K562 (cell line): ENCODE data around the gene SLC22A15. TPM values are rescaled to one million over a fixed set of nuclear protein-coding genes. Genes with fewer than 3 reads are reported as not detected.

ENCODE experiments used
- CHD4 ChIP-seq: fragments of 200-600 bp; sonication (generic); IDR thresholded peaks from 3 replicates; pipeline ENCODE4 v1.6.1; 2012; ENCODE audit warnings: low read depth, mild to moderate bottlenecking, mixed read lengths, low read length, inconsistent platforms; ENCODE audit not compliant: insufficient read depth, insufficient replicate concordance, poor library complexity, severe bottlenecking
- EGR1 ChIP-seq: fragments of 450-650 bp; conservative IDR thresholded peaks from 2 replicates; pipeline ENCODE4 v1.6.1; 2017; ENCODE audit warnings: mild to moderate bottlenecking
- GATAD2B ChIP-seq: fragments of 450-650 bp; IDR thresholded peaks from 2 replicates; pipeline ENCODE4 v1.6.1; 2017; ENCODE audit warnings: mild to moderate bottlenecking, borderline replicate concordance
- HDAC8 ChIP-seq: fragments of 450-650 bp; IDR thresholded peaks from 2 replicates; pipeline ENCODE4 v1.6.1; 2016; ENCODE audit warnings: mild to moderate bottlenecking, missing genetic modification characterization, moderate library complexity, missing compliant biosample characterization
- HES1 ChIP-seq: fragments of 450-650 bp; IDR thresholded peaks from 2 replicates; pipeline ENCODE4 v1.6.1; 2016; ENCODE audit warnings: low read depth, mild to moderate bottlenecking, moderate library complexity
- HEY1 ChIP-seq: fragments of 250-450 bp; sonication (Bioruptor Pico); IDR thresholded peaks from 2 replicates; pipeline ENCODE4 v1.5.0; 2020; ENCODE audit warnings: mild to moderate bottlenecking, moderate library complexity, borderline replicate concordance
- KDM5B ChIP-seq: fragments of 200-600 bp; sonication (generic); IDR thresholded peaks from 2 replicates; pipeline ENCODE4 v1.6.1; 2012; ENCODE audit warnings: low read depth, mild to moderate bottlenecking, moderate library complexity, low read length, control low read depth, inconsistent platforms; ENCODE audit not compliant: insufficient replicate concordance
- L3MBTL2 ChIP-seq: fragments of 450-650 bp; IDR thresholded peaks from 2 replicates; pipeline ENCODE4 v1.6.1; 2016; ENCODE audit warnings: mild to moderate bottlenecking, moderate library complexity
- MGA ChIP-seq: fragments of 450-650 bp; IDR thresholded peaks from 2 replicates; pipeline ENCODE4 v1.6.1; 2016; ENCODE audit warnings: mild to moderate bottlenecking, moderate library complexity
- NRF1 ChIP-seq, 2 experiments: fragments of 450-650 bp; IDR thresholded peaks in 1 of 2; conservative IDR thresholded peaks in 1 of 2; 2 replicates each; pipeline ENCODE4 v1.6.1; 2014; ENCODE audit warnings: mild to moderate bottlenecking in 2 of 2
- RBM15 ChIP-seq: fragments of 200-400 bp; formaldehyde crosslinking; IDR thresholded peaks from 2 replicates; pipeline ENCODE4 v1.6.1; 2018; ENCODE audit warnings: mild to moderate bottlenecking, low read length, moderate library complexity; ENCODE audit not compliant: insufficient read depth
- SMAD4 ChIP-seq: fragments of 250-450 bp; sonication (Bioruptor Pico); conservative IDR thresholded peaks from 2 replicates; pipeline ENCODE4 v1.8.0; 2021; ENCODE audit warnings: inconsistent platforms, mild to moderate bottlenecking, moderate library complexity
- SMARCA4 ChIP-seq: fragments of 450-650 bp; IDR thresholded peaks from 2 replicates; pipeline ENCODE4 v1.6.1; 2016
- SNAPC5 ChIP-seq: fragments of 250-450 bp; sonication (Bioruptor Pico); IDR thresholded peaks from 2 replicates; pipeline ENCODE4 v1.8.0; 2021; ENCODE audit warnings: moderate library complexity, mild to moderate bottlenecking, inconsistent platforms
- TAF15 ChIP-seq: fragments of 200-400 bp; formaldehyde crosslinking; IDR thresholded peaks from 2 replicates; pipeline ENCODE4 v1.6.1; 2017; ENCODE audit warnings: mild to moderate bottlenecking, low read depth, low read length, moderate library complexity
- ZBTB17 ChIP-seq: fragments of 450-650 bp; formaldehyde crosslinking; IDR thresholded peaks from 2 replicates; pipeline ENCODE4 v1.4.0; 2020; ENCODE audit warnings: mild to moderate bottlenecking
- ZNF175 ChIP-seq: fragments of 200-800 bp; sonication (Bioruptor generic); IDR thresholded peaks from 2 replicates; pipeline ENCODE4 v1.6.1; 2016; ENCODE audit warnings: low read depth, mild to moderate bottlenecking, missing genetic modification characterization, missing compliant biosample characterization
- polyA plus RNA-seq, 8 experiments: library from polyadenylated mRNA; depleted of rRNA in 4 of 8; stranded (reverse) in 5 of 8; unstranded in 3 of 8; fragments of >200 nt; fragmentation: Nextera tagmentation in 2 of 8; fragmentation: Illumina TruSeq in 1 of 8; extraction: Ambion mirVana in 2 of 8; extraction: Trizol in 1 of 8; gene quantifications; 2 replicates each; pipeline versions ENCODE4 v1.2.1 to v1.2.3, GENCODE V29; 2011 to 2014; ENCODE audit warnings: inconsistent platforms in 1 of 8, missing spikeins in 1 of 8
- total RNA-seq, 7 experiments: library from RNA; depleted of rRNA in 6 of 7; stranded (reverse); fragments of >200 nt in 6 of 7; fragmentation: Illumina TruSeq in 2 of 7; extraction: Trizol in 2 of 7; gene quantifications; 2 replicates each; pipeline versions ENCODE4 v1.2.1 to v1.2.3, GENCODE V29; 2011 to 2021; ENCODE audit warnings: low replicate concordance in 1 of 7

The SLC22A15 gene
- total and polyA plus RNA-seq, 9 of the 15 experiments (the other 6 are each of a cell fraction or from before 2014, with no cell fraction given): 0.24 to 2.7 (median 1.2) TPM

DNA sequence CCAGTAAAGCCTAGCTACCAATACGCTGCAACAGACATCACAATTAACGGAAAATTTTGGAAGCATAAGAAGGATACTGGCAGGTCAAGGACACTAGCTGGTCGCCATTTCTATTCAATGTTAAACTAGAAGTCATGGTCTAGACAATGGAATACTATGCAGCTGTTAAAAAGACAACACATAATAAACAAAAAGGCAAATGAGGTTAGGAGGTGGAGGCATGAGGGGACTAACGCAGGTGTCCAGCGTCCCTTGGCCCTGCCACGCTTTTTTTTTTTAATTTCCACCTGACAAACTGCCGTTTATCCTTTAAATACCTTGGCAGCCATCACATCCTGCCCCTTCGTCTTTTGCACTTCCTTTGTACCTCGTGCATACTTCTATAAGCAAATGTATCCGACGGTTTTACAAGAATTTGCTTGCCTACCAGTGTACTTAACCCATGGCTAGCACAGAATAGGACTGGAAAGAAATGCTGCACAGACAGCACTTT, 698 bp upstream of the SLC22A15 start (continued):
- TF ChIP-seq MGA (0 out of 2 replicates have a peak, but pooled peaks have one; percentile 60), GATAD2B (no peak), SMAD4 (CRISPR knock-in tag) (peak; percentile 73; the same call in 1 of the 2 replicates), HEY1 (CRISPR knock-in tag) (no peak), NRF1 (conservative IDR thresholded peaks at IDR 0.05 in 1 of 2, IDR thresholded peaks at IDR 0.05 in 1 of 2) (no peak), L3MBTL2 (0 out of 2 replicates have a peak, but pooled peaks have one; percentile 81), ZBTB17 (CRISPR knock-in tag) (0 out of 2 replicates have a peak, but pooled peaks have one; percentile 9), HDAC8 (no peak), TAF15 (no peak), EGR1 (no peak), KDM5B (no peak), HES1 (no peak), ZNF175 (0 out of 2 replicates have a peak, but pooled peaks have one; percentile 27), CHD4 (peak; percentile 44), SMARCA4 (no peak), SNAPC5 (CRISPR knock-in tag) (no peak), RBM15 (no peak)
